ENCODE data around the gene TAGLN2.

TAGLN2 gene

DNA sequence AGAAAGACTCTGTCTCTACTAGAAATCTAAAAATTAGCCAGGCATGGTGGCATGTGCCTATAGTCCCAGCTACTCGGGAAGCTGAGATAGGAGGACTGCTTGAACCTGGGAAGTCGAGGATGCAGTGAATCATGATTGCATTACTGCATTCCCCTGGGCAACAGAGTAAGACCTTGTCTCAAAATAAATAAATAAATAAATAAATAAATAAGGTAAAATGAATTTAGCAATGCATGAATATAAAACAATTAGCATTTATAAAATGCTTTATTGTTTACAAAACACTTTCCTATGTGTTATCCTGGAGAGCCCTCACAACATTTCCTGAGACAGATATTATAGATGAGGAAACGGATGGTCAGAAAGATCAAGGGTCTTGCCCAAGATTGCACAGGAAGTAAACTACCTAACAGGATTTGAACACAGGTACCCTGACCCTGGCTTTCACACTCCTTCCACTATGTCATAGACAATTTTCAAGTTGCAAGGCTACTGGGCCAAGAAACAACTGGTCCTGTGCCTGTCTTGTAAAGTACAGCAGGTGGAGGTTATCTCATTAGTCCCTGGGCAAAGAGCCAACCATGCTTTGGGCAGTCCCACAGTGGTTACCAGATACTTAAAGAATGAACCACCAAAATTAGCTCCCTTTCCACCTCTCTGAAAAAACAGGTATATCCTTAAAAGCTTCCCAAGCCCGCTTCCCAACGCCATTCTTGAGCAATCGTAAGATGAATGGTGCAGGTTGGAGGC lies 47.4 kb downstream of the TAGLN2 start:
- DNase-seq (ENCODE audit: low read depth, low spot score), result no peak

DNA sequence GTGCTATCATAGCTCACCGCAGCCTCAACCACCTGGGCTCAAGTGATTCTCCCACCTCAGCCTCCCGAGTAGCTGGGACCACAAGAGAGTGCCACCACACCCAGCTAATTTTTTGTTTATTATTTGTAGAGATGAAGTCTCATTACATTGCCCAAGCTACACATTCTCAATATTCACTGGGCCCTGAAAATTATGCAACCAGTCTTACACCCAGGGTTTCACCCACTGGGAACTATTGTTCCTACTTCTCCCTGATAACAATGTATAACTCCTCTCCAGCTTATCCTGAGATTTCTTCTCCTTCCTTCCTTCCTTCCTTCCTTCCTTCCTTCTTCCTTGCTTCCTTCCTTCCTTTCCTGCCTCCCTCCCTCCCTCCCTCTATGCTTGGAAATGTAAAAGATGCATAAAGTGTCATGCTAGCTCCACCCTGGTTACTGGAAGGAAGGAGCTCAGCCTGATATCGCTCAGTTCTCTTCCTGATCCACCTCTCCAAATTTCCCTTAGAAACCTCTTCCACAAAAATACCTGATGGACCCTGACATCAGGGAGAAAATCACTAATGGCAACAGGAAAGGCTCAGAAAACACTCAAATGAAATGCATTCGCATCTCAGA lies 51.7 kb downstream of the TAGLN2 start:
- DNase-seq (ENCODE audit: low read depth, low spot score), result no peak

DNA sequence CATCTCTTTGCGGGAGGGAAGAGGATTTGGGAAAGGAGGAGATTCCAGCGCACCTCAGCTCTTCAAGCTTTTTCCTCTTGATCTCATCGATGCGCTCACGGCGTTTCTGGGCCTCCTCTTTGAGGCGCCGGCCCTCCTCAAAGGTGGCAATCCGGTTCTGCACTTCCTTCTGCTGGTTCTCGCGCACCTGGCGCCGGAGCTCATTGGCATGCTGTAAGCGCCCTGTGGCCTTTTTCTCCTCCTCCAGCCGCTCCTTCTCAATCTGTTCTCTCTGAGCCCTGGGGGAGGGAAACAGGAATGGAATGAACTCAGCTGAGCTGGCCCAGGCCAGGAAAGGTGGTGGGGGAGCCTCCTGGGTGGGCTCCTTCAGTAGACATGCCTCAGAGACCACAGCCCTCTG lies 52.4 kb downstream of the TAGLN2 start:
- no peak for DNase-seq (ENCODE audit: low read depth, low spot score)

DNA sequence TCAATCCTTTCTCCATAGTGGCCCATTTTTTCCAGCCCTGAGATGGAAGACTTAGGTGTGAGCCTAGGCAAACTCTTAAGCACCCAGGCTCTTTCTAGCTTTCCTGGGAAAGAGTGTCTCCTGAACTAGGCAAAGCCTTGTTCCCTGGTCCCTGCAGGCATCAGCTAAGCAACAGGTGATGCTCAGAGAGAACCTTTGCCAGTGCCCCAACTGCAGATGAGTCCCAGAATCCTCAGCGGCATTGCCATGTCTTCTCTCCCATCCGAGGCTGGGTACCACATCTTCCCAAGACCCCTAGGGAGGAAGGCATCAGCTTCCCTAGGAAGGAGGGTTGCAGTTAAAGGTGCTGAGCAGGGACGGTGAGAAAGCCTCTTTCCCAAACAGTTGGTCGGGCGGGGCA lies 54.6 kb downstream of the TAGLN2 start:
- no peak for DNase-seq (ENCODE audit: low read depth, low spot score)

DNA sequence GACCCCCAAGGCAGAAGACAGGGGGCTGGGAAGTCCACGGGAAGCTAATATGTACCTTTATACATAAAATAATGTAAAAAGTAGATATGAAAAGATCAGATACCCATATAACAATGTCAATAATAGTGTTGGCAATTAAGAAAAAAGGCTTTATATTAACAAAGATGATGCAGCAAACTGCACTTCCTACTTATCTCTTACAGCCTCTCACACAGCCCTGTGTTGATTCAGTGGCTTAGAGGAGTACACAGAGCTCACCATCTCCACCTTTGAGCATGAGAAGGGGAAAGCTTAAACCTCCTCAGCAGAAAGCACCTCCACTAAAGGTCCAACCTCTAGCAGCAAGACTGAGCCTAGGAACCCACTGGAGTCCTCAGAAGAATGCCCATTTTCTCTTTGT lies 55.7 kb downstream of the TAGLN2 start:
- DNase-seq (ENCODE audit: low read depth, low spot score), result no peak

DNA sequence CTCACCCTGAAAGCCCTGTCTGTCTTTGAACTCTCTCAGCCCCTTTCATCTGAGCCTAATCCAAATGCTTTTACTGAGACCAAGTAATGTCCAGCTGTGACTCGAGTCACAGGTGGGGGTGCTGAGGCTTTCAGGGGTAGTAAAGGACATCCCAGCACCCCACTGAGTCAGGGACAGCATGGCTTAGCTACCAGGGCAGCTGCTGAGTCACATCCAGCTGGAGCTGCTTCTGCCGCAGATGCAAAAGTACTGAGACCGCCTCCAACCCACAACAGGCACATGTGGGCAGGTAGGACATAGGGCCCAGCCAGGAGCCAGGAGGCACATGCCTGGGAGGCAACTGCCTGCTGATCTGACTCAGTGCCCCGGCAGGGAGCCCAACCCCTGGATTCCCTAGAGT lies 56.1 kb downstream of the TAGLN2 start:
- DNase-seq (ENCODE audit: low read depth, low spot score), result no peak

DNA sequence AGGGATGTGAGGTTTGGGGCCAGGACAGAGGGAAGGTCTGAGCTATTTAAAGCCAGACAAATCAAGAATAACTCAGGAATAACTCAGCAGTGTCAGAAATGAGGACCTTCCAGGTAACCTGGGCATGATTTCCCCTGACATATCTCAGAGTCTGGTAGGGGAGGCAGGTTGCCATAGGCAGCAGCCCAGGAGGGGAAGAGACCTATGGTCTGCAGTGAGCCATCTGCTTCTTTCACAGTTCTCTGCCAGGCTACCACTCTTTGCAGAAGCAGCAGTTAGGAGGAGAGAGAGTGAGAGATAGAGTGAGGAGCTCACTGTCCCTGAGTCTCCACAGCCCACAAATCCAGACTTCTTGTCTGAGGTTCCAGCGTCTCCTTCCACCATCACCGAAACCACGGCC lies 56.5 kb downstream of the TAGLN2 start:
- no peak for DNase-seq (ENCODE audit: low read depth, low spot score)

Measured in activated CD4-positive, CD25-positive, alpha-beta regulatory T cell treated with anti-CD3 and anti-CD28 coated beads, Interleukin-2, amount 50 U/mL, for 16 hours (primary cell).